Activated CD4-positive, alpha-beta T cell treated with anti-CD3 and anti-CD28 coated beads for 48 hours (primary cell): ENCODE data around the gene SHH.

Experiments used
- DNase-seq: peaks from one replicate; pipeline ENCODE4 v3.0.0-alpha.2; 2020

The SHH gene

GRCh38 chr7:155762036-155762435, 50.2 kb downstream of the SHH start:
- DNase-seq: no peak

GRCh38 chr7:155761162-155761561, 51.1 kb downstream of the SHH start:
- no peak for DNase-seq

GRCh38 chr7:155759740-155760430, 52.4 kb downstream of the SHH start:
- DNase-seq: no peak

GRCh38 chr7:155758348-155758747, 53.9 kb downstream of the SHH start:
- no peak for DNase-seq

- no peak for DNase-seq
These were observed 55.9 kb downstream of the SHH start for GRCh38 chr7:155756322-155756721.

- no peak for DNase-seq
These were observed 57.2 kb downstream of the SHH start for GRCh38 chr7:155755026-155755425.

GRCh38 chr7:155754165-155754564, 58.1 kb downstream of the SHH start:
- DNase-seq: no peak

- no peak for DNase-seq
These were observed 58.8 kb downstream of the SHH start for GRCh38 chr7:155753446-155753965.

GRCh38 chr7:155752756-155753445, 59.4 kb downstream of the SHH start:
- DNase-seq: no peak

- no peak for DNase-seq
These were observed 60.9 kb downstream of the SHH start for GRCh38 chr7:155751409-155751808.

GRCh38 chr7:155750255-155751125, 61.8 kb downstream of the SHH start:
- DNase-seq: no peak
